ENCODE data around the gene PPM1A.

Gene PPM1A

GRCh38 chr14:60327447-60328331 lies 78.7 kb downstream of the PPM1A start:
- peak; percentile 19 for DNase-seq (ENCODE audit: low read depth)
- TF ChIP-seq CTCF (IDR thresholded peaks at IDR 0.05; ENCODE audit: insufficient read depth, low read depth, low read length, missing control alignments), result no peak

GRCh38 chr14:60328583-60328982 lies 79.6 kb downstream of the PPM1A start:
- no peak overlapping the region for H3K4me3 ChIP-seq (ENCODE audit: low read length)
- TF ChIP-seq CTCF (IDR thresholded peaks at IDR 0.05; ENCODE audit: insufficient read depth, low read depth, low read length, missing control alignments), result no peak
- no peak for DNase-seq (ENCODE audit: low read depth)

More at GRCh38 chr14:60327447-60328331, 78.7 kb downstream of the PPM1A start:
- H3K4me3 ChIP-seq (ENCODE audit: low read length), result peak overlapping the region; percentile 35

GRCh38 chr14:60329274-60329673 lies 80.3 kb downstream of the PPM1A start:
- no peak for DNase-seq (ENCODE audit: low read depth)
- TF ChIP-seq CTCF (IDR thresholded peaks at IDR 0.05; ENCODE audit: insufficient read depth, low read depth, low read length, missing control alignments), result no peak
- no peak overlapping the region for H3K4me3 ChIP-seq (ENCODE audit: low read length)

- DNase-seq (ENCODE audit: low read depth), result peak; percentile 62
- peak overlapping the region; percentile 29 for H3K4me3 ChIP-seq (ENCODE audit: low read length)
These were observed 82.4 kb downstream of the PPM1A start for GRCh38 chr14:60331201-60332045.

GRCh38 chr14:60332046-60332399 lies 83.0 kb downstream of the PPM1A start:
- no peak for DNase-seq (ENCODE audit: low read depth)
- no peak for TF ChIP-seq CTCF (IDR thresholded peaks at IDR 0.05; ENCODE audit: insufficient read depth, low read depth, low read length, missing control alignments)
- no peak overlapping the region for H3K4me3 ChIP-seq (ENCODE audit: low read length)

More at GRCh38 chr14:60331201-60332045, 82.4 kb downstream of the PPM1A start:
- peak; percentile 71 for TF ChIP-seq CTCF (IDR thresholded peaks at IDR 0.05; ENCODE audit: insufficient read depth, low read depth, low read length, missing control alignments)

- no peak overlapping the region for H3K4me3 ChIP-seq (ENCODE audit: low read length)
- TF ChIP-seq CTCF (IDR thresholded peaks at IDR 0.05; ENCODE audit: insufficient read depth, low read depth, low read length, missing control alignments), result no peak
- DNase-seq (ENCODE audit: low read depth), result no peak
These were observed 83.8 kb downstream of the PPM1A start for GRCh38 chr14:60332869-60333268.
